CD4-positive, alpha-beta T cell treated with Interferon gamma for 1 hour (primary cell): Measurements from ENCODE around the gene VRK2.
A peak's percentile ranks its signal among the peaks of the same experiment; 100 is the strongest.

ENCODE experiments used
- DNase-seq: peaks from one replicate; pipeline ENCODE4 v3.0.0-alpha.2; 2020

VRK2 gene

DNA sequence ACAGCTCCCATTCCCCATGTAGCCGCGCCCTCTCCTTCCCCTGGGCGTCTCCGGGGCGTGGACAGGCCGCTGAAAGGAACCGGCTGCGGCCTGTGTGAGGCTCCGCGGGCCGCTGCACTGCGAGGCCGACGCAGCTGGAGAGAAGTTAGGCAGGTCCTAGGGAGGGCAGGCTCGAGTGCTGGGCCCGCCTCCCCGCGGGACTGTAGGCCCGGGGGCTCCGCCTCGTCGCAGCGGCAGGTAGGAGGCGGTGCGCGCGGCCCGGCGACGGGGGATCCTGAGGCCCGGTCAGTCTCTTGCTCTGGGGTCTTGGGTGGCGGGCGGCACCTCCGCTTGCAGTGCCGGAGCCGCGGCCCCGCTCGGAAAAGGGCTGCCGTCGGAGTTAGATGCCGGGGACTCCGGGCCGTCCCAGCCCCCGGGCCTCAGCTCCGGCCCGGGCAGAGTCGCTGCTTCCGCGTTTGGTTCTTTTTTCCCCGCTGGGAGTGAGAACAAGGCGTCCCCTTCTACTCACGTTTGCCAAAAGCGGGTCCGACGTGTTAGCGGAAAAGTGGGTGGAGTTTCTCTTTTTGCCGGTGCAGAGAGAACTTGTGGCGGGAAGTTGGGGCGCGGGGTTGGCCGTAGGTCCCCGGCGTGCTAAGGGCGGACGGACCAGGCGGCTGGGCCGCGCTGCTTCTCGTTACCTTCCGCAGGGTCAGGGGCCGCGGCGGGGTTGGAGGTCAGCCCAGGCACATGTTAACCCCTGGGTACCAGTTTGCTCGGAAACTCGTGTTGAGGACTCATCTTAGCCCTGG, at the start of gene VRK2:
TSS of gene VRK2 (plus strand) at position 222 of the 788 bp plus-strand sequence. CDS start 2,026 bp downstream, outside the sequence.
- DNase-seq = peak; percentile 85

DNA sequence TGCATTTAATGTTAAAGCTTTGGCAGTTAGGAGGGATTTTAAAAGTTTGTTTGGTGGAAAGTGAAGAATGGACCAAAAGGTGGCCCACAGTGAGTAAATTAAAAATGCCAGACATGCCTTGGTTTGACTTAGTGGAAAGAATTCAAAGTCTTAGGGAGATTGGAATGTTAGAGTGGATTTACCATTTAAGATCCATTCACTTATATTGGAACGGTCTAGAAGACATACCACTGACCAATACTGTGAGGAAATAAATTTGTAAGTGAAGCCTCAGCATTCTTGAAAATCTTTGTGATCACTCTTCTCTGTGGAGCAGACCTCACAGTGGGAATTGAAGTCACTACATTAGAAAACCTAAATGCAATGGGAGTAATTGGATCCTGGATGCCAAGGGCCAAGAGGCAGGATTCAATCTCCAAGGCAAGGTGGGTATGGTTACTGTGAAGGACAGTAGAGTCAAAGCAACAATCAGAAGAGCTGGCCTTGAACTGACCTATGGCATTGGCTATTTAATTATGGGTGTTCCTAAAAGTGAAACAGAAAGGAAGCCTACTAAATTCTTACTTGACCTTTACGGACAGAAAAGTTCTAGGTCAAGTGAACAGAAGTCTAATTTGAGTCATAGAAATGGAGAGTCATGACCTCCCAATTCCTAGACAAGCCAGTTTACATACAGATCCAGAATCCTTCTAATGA, 40.2 kb upstream of the VRK2 start:
- no peak for DNase-seq

DNA sequence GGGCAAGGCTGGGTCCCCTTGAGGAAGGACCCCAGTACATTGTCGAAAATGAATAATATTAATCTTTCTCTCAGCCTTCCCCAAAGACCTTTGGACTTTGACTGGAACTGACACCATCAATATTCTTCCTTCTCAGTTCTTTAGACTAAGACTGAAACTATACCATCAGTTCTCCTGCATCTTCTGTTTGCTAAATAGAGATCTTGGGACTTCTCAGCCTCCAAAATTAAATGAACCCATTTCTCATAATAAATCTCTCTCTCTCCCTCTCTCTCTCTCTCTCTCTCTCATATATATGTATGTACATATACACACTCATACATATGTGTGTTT, 39.7 kb upstream of the VRK2 start:
- no peak for DNase-seq

DNA sequence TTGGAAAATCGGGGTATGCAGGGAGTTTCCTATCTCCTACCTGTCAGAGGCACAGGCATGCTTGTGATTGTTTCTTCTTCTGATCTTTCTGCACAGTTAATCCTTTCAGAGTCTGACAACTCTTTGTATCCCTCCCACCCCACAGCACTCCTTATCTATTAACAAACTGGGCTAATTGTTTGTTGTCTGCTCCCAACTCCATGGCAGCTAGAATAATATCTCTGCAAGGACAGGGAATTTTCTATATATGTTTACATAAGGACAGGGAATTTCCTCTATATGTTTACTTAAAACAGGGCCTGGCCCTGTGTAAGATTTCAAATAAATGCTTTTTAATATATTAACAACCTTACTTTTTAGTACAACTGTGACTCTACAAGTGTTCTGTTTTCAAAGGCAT, 36.0 kb upstream of the VRK2 start:
- DNase-seq = no peak

GRCh38 chr2:58019229-58019628, 27.4 kb upstream of the VRK2 start:
- DNase-seq = no peak

GRCh38 chr2:58025150-58025933, 21.3 kb upstream of the VRK2 start:
- no peak for DNase-seq

GRCh38 chr2:58027029-58027428, 19.6 kb upstream of the VRK2 start:
- DNase-seq = no peak

DNA sequence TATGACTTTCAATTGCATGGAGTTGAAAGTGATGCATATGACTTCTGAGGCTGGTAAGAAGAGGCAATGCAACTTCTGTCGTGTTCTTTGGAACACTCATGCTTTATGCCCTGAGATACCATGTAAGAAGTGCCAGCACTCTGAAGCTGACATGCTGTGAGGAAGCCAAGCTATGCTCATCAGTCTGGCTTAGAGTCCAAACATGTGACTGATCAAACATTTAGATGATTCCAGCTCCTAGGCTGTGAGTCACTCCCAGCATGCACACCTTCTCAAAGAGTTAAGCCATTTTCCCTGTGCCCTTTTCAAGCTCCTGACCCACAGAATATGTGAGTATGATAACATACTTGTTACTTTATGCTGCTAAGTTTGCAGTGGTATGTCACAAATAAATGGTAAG, 15.8 kb upstream of the VRK2 start:
- no peak for DNase-seq

- DNase-seq = peak; percentile 5
Measured at GRCh38 chr2:58032016-58032763, 14.4 kb upstream of the VRK2 start.

DNA sequence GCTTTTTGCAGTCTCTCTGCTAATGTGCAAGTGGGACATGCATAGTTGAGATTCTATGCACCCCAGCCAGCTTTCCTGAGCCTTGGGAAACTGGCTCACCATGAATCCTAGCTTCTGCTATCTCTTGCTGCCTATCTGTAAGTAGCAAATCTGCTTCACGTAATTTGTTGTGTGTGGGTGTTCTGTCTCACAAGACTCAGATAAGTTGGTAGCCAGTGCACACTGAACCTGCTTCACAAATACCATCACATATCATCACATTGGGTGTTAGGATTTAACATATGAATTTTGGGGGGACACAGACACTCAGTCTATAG, 13.9 kb upstream of the VRK2 start:
- DNase-seq = no peak

GRCh38 chr2:58033530-58033929, 13.1 kb upstream of the VRK2 start:
- DNase-seq = no peak

- DNase-seq = no peak
Measured at GRCh38 chr2:58035352-58035751, 11.3 kb upstream of the VRK2 start.

GRCh38 chr2:58039170-58039611, 7.4 kb upstream of the VRK2 start:
- DNase-seq = no peak

DNA sequence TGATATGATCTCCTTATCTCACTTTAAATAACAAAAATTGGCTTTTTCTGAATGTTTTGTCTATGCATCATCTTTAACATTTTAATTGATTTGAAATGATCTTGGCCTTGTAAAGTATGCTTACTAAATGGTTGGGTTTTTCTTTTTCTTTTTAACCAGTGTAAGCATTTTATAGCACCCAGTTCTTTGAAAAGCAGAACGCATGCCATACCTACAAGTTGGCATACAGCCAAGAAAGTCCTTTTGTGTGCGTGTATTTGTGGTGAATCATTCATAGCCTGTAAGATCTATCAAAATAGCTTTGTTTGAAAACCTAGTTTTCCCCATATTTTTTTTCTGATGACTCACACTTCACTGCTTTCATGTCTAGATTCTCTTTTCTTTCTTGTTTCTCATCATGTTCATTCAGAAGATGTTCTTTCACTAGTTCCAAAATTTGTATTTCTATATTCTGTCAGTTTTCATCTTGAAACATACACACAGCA, 4.1 kb upstream of the VRK2 start:
- no peak for DNase-seq

- no peak for DNase-seq
Measured at GRCh38 chr2:58044145-58044544, 2.5 kb upstream of the VRK2 start.

GRCh38 chr2:58045580-58046334, 849 bp upstream of the VRK2 start:
- DNase-seq = no peak

DNA sequence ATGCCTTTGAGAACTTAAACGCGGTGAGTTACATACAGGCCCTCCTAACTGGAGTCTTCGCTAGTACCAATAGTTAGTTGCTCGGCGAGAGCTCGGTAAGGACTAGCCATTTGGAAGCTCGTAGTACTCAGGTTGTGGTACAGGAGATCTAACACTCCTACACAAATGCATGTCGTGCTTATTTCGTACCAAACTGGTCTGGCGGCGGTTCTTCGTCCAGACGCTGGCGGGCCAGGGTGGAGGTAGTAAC, 346 bp upstream of the VRK2 start:
- no peak for DNase-seq

GRCh38 chr2:58047373-58047935, 848 bp downstream of the VRK2 start:
- DNase-seq = no peak

GRCh38 chr2:58047961-58048360, 1.4 kb downstream of the VRK2 start:
- no peak for DNase-seq

DNA sequence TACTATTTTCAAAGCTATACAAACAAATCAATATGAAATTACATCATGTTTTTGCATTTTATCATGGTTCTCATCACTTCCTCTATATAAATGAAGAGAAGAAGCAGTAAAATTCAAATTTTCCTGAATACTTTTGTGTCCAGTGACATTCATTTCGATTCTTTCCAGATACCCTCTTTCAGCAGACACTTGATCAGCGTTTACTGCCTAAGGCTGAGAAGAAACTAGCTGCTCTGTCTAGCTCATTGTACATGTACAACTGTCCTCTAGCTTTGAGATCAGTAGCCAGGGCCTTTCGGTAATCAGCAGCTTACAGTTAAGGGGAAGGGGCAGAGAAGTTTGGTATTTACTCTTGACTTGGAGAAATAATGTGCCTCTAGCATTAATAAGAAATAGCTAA, 4.8 kb downstream of the VRK2 start:
- DNase-seq = no peak

GRCh38 chr2:58052978-58053377, 6.4 kb downstream of the VRK2 start:
- no peak for DNase-seq

GRCh38 chr2:58054264-58054663, 7.7 kb downstream of the VRK2 start:
- no peak for DNase-seq
